A549 treated with AZD2906 at 1 μM for 4 hours (cell line): ENCODE measurements around the gene FBLN2. TPM values are rescaled to one million over a fixed set of nuclear protein-coding genes. Genes with fewer than 3 reads are reported as not detected.

Experiments used
- total RNA-seq: library from RNA; stranded (reverse); fragments of 200-300 nt; extraction: Qiagen RNA extraction; gene quantifications from 5 replicates; pipeline ENCODE4 v1.2.3, GENCODE V29; 2022

Gene FBLN2
- total RNA-seq = 1.7 to 3.0 TPM (median 2.4 TPM) in 5 replicates

GRCh38 chr3:13548696-13549622 lies at the start of gene FBLN2:
TSS of gene FBLN2 (plus strand) at chr3:13549125. CDS start at chr3:13570356, 21,231 bp downstream.

Other genes with a start within 250 kb of the FBLN2 start
- gene NUP210, start 128.8 kb upstream of the FBLN2 start, total RNA-seq = 34.6 to 43.9 TPM (median 37.9 TPM) in 5 replicates
- gene HDAC11, start 68.8 kb upstream of the FBLN2 start, total RNA-seq = 6.8 to 10.3 TPM (median 8.2 TPM) in 5 replicates